B cell (primary cell): ENCODE measurements around the gene SNCAIP.

Experiments used
- EZH2 ChIP-seq: IDR thresholded peaks from 2 replicates; pipeline ENCODE4 v1.6.1; 2012; ENCODE audit warnings: borderline replicate concordance, low read depth, mild to moderate bottlenecking, moderate library complexity, low read length; ENCODE audit not compliant: insufficient read depth, poor library complexity, severe bottlenecking
- TF ChIP-seq, protein P1 (sequence below): fragments of 200-600 bp; IDR thresholded peaks from one replicate; pipeline ENCODE4 v1.8.0; 2022; ENCODE audit warnings: antibody characterized with exemption, mild to moderate bottlenecking

DNA sequence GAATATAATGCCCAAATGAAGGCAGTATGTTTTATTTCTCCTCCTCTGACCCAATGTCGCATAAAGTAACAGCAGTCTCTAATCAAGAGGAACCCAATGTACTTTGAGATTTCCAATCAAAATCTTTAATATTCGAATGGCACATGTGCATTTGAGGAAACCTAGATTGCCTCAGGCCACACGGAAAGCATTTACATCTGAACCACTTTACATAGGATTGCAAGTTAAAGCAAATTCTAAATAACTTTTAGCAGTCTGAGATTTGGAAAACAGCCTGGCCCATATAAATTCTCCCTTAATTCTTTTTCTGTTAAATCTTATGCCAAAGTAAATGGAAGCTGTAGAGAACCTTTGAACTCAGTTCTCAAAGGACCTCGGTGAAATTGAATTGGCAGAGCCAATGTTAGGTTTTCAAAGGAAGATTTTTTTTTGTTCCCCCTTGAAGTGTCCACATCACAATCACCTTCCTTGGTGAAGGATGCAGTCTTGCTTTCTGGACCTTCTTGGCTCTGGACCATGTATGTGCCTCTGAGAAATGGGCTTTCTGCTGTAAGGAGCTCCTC lies 57.3 kb downstream of the SNCAIP start:
- no peak for TF ChIP-seq EZH2
- TF ChIP-seq, protein P1, sequence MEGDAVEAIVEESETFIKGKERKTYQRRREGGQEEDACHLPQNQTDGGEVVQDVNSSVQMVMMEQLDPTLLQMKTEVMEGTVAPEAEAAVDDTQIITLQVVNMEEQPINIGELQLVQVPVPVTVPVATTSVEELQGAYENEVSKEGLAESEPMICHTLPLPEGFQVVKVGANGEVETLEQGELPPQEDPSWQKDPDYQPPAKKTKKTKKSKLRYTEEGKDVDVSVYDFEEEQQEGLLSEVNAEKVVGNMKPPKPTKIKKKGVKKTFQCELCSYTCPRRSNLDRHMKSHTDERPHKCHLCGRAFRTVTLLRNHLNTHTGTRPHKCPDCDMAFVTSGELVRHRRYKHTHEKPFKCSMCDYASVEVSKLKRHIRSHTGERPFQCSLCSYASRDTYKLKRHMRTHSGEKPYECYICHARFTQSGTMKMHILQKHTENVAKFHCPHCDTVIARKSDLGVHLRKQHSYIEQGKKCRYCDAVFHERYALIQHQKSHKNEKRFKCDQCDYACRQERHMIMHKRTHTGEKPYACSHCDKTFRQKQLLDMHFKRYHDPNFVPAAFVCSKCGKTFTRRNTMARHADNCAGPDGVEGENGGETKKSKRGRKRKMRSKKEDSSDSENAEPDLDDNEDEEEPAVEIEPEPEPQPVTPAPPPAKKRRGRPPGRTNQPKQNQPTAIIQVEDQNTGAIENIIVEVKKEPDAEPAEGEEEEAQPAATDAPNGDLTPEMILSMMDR, result no peak
